HPDE6-E6E7 (cell line): ENCODE results near the gene HTATIP2.
A peak's percentile ranks its signal among the peaks of the same experiment; 100 is the strongest.
"Not testable (repeated sequence)": the region's sequence is repeated elsewhere in the genome, so short reads cannot be mapped to it uniquely, and the experiment has no call there.

Experiments used
- DNase-seq: peaks from one replicate; pipeline ENCODE4 v3.0.0; 2011; ENCODE audit warnings: missing footprints; ENCODE audit errors: extremely low spot score

Gene HTATIP2

GRCh38 chr11:20363500-20364340, at the start of gene HTATIP2:
TSS of gene HTATIP2 (plus strand) at chr11:20363714. CDS start at chr11:20364238, 524 bp downstream.
- no peak for DNase-seq

- DNase-seq = no peak
These were observed 47.7 kb upstream of the HTATIP2 start for GRCh38 chr11:20315800-20316199.

- DNase-seq = no peak
These were observed 42.3 kb upstream of the HTATIP2 start for GRCh38 chr11:20321177-20321576.

GRCh38 chr11:20327377-20327935, 36.1 kb upstream of the HTATIP2 start:
- DNase-seq = no peak

GRCh38 chr11:20336056-20336455, 27.5 kb upstream of the HTATIP2 start:
- no peak for DNase-seq

- no peak for DNase-seq
These were observed 25.9 kb upstream of the HTATIP2 start for GRCh38 chr11:20337526-20338154.

- no peak for DNase-seq
These were observed 21.0 kb upstream of the HTATIP2 start for GRCh38 chr11:20342347-20343141.

GRCh38 chr11:20351136-20351535, 12.4 kb upstream of the HTATIP2 start:
- no peak for DNase-seq

GRCh38 chr11:20351751-20352262, 11.7 kb upstream of the HTATIP2 start:
- no peak for DNase-seq

GRCh38 chr11:20353829-20354434, 9.6 kb upstream of the HTATIP2 start:
- DNase-seq = no peak

GRCh38 chr11:20355221-20356219, 8.0 kb upstream of the HTATIP2 start:
- no peak for DNase-seq

- no peak for DNase-seq
These were observed 6.4 kb upstream of the HTATIP2 start for GRCh38 chr11:20357150-20357549.

- DNase-seq = no peak
These were observed 2.9 kb upstream of the HTATIP2 start for GRCh38 chr11:20360650-20361049.

GRCh38 chr11:20362481-20362880, 1.0 kb upstream of the HTATIP2 start:
- no peak for DNase-seq

- no peak for DNase-seq
These were observed 390 bp upstream of the HTATIP2 start for GRCh38 chr11:20363149-20363499.

- DNase-seq = no peak
These were observed 853 bp downstream of the HTATIP2 start for GRCh38 chr11:20364341-20364792.

GRCh38 chr11:20365465-20365864, 2.0 kb downstream of the HTATIP2 start:
- DNase-seq = not testable (repeated sequence)

GRCh38 chr11:20367313-20367948, 3.9 kb downstream of the HTATIP2 start:
- DNase-seq = peak; percentile 81

- DNase-seq = no peak
These were observed 4.9 kb downstream of the HTATIP2 start for GRCh38 chr11:20368438-20368837.

GRCh38 chr11:20369826-20370225, 6.3 kb downstream of the HTATIP2 start:
- no peak for DNase-seq
